HCT116 (cell line): Measurements from ENCODE around the gene MMS22L. TPM values are rescaled to one million over a fixed set of nuclear protein-coding genes. Genes with fewer than 3 reads are reported as not detected.

Experiments used
- ATAC-seq: fragments of 200-7000 bp; cut with Tn5 transposase; 2 replicates; pipeline ENCODE4 v1.9.1; 2020; ENCODE audit warnings: mild to moderate bottlenecking, moderate library complexity
- BruUV-seq: library from RNA; stranded (reverse); fragments of 400-500 nt; replicated peaks from 2 replicates; lab custom pipeline; 2021; lab: Mats Ljungman, UMichigan
- CTCF ChIA-PET: fragments of 300-600 bp; sonication (Branson Sonifier 250); formaldehyde crosslinking; loops from one replicate; lab custom pipeline; 2021; ENCODE audit warnings: antibody characterized with exemption; lab: Charles Lee
- POLR2A ChIA-PET: fragments of 300-600, 350-600 bp; sonication (Branson Sonifier 250); formaldehyde crosslinking; loops from one replicate; lab custom pipeline; 2021; ENCODE audit warnings: antibody characterized with exemption; lab: Charles Lee
- RAD21 ChIA-PET, 2 experiments: fragments of 300-600 bp; sonication (Branson Sonifier 250); formaldehyde crosslinking; loops; one replicate each; lab custom pipeline; 2023; ENCODE audit warnings: low total read pairs in 2 of 2; ENCODE audit not compliant: uncharacterized antibody in 2 of 2, unreplicated experiment in 2 of 2, low non-redundant PET in 1 of 2; lab: Charles Lee
- DNase-seq: peaks from one replicate; pipeline ENCODE4 v3.0.0-alpha.2; 2010; ENCODE audit warnings: low read depth, low spot score
- H2AFZ ChIP-seq: fragments of 200-600 bp; shearing (Covaris generic), sonication (generic); 2 replicates; pipeline ENCODE4 v1.6.1; 2017; ENCODE audit warnings: low read depth, mixed run types, mixed read lengths, antibody characterized with exemption, low read length; ENCODE audit not compliant: poor library complexity, severe bottlenecking
- H3K27ac ChIP-seq: 2 replicates; pipeline ENCODE4 v1.5.1; 2012; ENCODE audit warnings: low read depth, low read length
- H3K27me3 ChIP-seq: fragments of 200-600 bp; sonication (generic); 2 replicates; pipeline ENCODE4 v1.6.1; 2016; ENCODE audit warnings: mixed run types, low read length, mixed read lengths; ENCODE audit not compliant: insufficient read depth
- H3K36me3 ChIP-seq, 2 experiments: fragments of 200-500 bp in 1 of 2; fragments of 200-600 bp in 1 of 2; sonication (Bioruptor generic) in 1 of 2; sonication (generic) in 1 of 2; 2 replicates each; pipeline versions ENCODE4 v1.5.1 to v1.6.1; 2014 to 2016; ENCODE audit warnings: low read length in 2 of 2, inconsistent platforms in 1 of 2, mixed read lengths in 1 of 2, mixed run types in 1 of 2; ENCODE audit not compliant: insufficient read depth in 2 of 2, control insufficient read depth in 1 of 2
- H3K4me1 ChIP-seq, 2 experiments: fragments of 200-600 bp in 1 of 2; sonication (generic) in 1 of 2; 2 replicates each; pipeline versions ENCODE4 v1.5.1 to v1.6.1; 2012 to 2017; ENCODE audit warnings: low read length in 2 of 2, inconsistent platforms in 1 of 2, mild to moderate bottlenecking in 1 of 2, mixed read lengths in 1 of 2, mixed run types in 1 of 2, moderate library complexity in 1 of 2; ENCODE audit not compliant: insufficient read depth in 2 of 2, control insufficient read depth in 1 of 2
- H3K4me2 ChIP-seq: fragments of 200-600 bp; sonication (generic); 2 replicates; pipeline ENCODE4 v1.6.1; 2017; ENCODE audit warnings: mixed run types, low read length, mixed read lengths
- H3K4me3 ChIP-seq, 2 experiments: fragments of 200-600 bp in 1 of 2; sonication (generic) in 1 of 2; replicated peaks in 1 of 2; 2 replicates each; pipeline ENCODE4 v1.5.1; 2011 to 2016; ENCODE audit warnings: low read length in 2 of 2, control low read depth in 1 of 2, low read depth in 1 of 2, mild to moderate bottlenecking in 1 of 2, mixed read lengths in 1 of 2, mixed run types in 1 of 2
- H3K79me2 ChIP-seq: fragments of 200-600 bp; sonication (generic); 2 replicates; pipeline ENCODE4 v1.6.1; 2017; ENCODE audit warnings: mild to moderate bottlenecking, mixed run types, low read length, moderate library complexity, mixed read lengths; ENCODE audit not compliant: insufficient read depth
- H3K9ac ChIP-seq: fragments of 200-600 bp; sonication (generic); 2 replicates; pipeline ENCODE4 v1.6.1; 2016; ENCODE audit warnings: low read length, mixed read lengths
- H3K9me2 ChIP-seq: fragments of 200-600 bp; sonication (generic), shearing (Covaris generic); 2 replicates; pipeline ENCODE4 v1.6.1; 2017; ENCODE audit warnings: mixed run types, mild to moderate bottlenecking, moderate library complexity; ENCODE audit not compliant: insufficient read depth
- H3K9me3 ChIP-seq, 2 experiments: fragments of 200-500 bp in 1 of 2; fragments of 200-600 bp in 1 of 2; sonication (Bioruptor generic) in 1 of 2; sonication (generic) in 1 of 2; 2 replicates each; pipeline ENCODE4 v1.6.1; 2014 to 2017; ENCODE audit warnings: low read length in 2 of 2, mixed read lengths in 2 of 2, inconsistent platforms in 1 of 2, low read depth in 1 of 2, mild to moderate bottlenecking in 1 of 2, mixed run types in 1 of 2, moderate library complexity in 1 of 2; ENCODE audit not compliant: control insufficient read depth in 1 of 2, insufficient read depth in 1 of 2
- H4K20me1 ChIP-seq: fragments of 200-600 bp; sonication (generic), shearing (Covaris generic); 2 replicates; pipeline ENCODE4 v1.6.1; 2017; ENCODE audit warnings: mixed run types, mild to moderate bottlenecking, moderate library complexity; ENCODE audit not compliant: insufficient read depth
- CEBPB ChIP-seq: IDR thresholded peaks from 2 replicates; pipeline ENCODE4 v1.6.1; 2012; ENCODE audit warnings: low read depth
- EZH2 ChIP-seq: fragments of 200-600 bp; sonication (generic); IDR thresholded peaks from 2 replicates; pipeline ENCODE4 v1.6.1; 2017; ENCODE audit warnings: antibody characterized with exemption, mixed run types
- POLR2AphosphoS5 ChIP-seq: IDR thresholded peaks from 2 replicates; pipeline ENCODE4 v1.6.1; 2011; ENCODE audit warnings: mild to moderate bottlenecking, low read depth, low read length, moderate library complexity
- TCF7L2 ChIP-seq: IDR thresholded peaks from 2 replicates; pipeline ENCODE4 v1.7.0; 2011; ENCODE audit warnings: borderline replicate concordance, inconsistent platforms; ENCODE audit not compliant: insufficient read depth, insufficient read length; ENCODE audit errors: extremely low read depth
- ZBTB33 ChIP-seq: IDR thresholded peaks from 2 replicates; pipeline ENCODE4 v1.6.1; 2011; ENCODE audit warnings: mild to moderate bottlenecking, low read length, moderate library complexity; ENCODE audit not compliant: insufficient replicate concordance; ENCODE audit errors: extremely low read depth
- intact Hi-C: fragments of 100-400 bp; cut with micrococcal nuclease; formaldehyde crosslinking; loops from 2 replicates; pipeline ENCODE4 v1.10.0; 2022
- total RNA-seq: library from RNA; stranded (reverse); gene quantifications from one replicate; pipeline ENCODE4 v1.2.1, GENCODE V29; 2021; ENCODE audit not compliant: unreplicated experiment

The MMS22L gene
- total RNA-seq, 1 experiment from 2014 or later, result 44.1 TPM

GRCh38 chr6:97141756-97142155 is 141.3 kb downstream of the MMS22L start (continued):
- TF ChIP-seq ZBTB33 (no peak), CEBPB (no peak), EZH2 (no peak)

- Histone ChIP-seq H3K9me3 (no peaks in the 10 kb centered on the region), H3K4me2 (no peak overlapping the region), H4K20me1 (no peaks in the 10 kb centered on the region), H3K79me2 (no peaks in the 10 kb centered on the region), H3K27me3 (no peaks in the 10 kb centered on the region), H2AFZ (no peak overlapping the region), H3K9ac (no peak overlapping the region), H3K9me2 (no peaks in the 10 kb centered on the region), H3K4me3 (no peak overlapping the region), H3K27ac (no peak overlapping the region), H3K36me3 (no peaks in the 10 kb centered on the region), H3K4me1 (no peaks in the 10 kb centered on the region)
- ATAC-seq (no peak), DNase-seq (no peak)
- intact Hi-C loops, result no loop called here
- RAD21 ChIA-PET, result no interaction called here
- no TSS peak for BruUV-seq
- POLR2A ChIA-PET, result no interaction called here
- CTCF ChIA-PET, result no interaction called here
- TF ChIP-seq POLR2AphosphoS5 (no peak), TCF7L2 (no peak)
Observed at GRCh38 chr6:97138581-97138980, 144.4 kb downstream of the MMS22L start.
